Right atrium auricular region (tissue), 2 donors: ENCODE results near the gene ZFAND3. TPM values are rescaled to one million over a fixed set of nuclear protein-coding genes. Genes with fewer than 3 reads are reported as not detected.

Experiments
- DNase-seq: peaks from one replicate; pipeline ENCODE4 v3.0.0-alpha.2; 2019; ENCODE audit warnings: low spot score
- H3K27ac ChIP-seq, 2 donors: fragments of 200-600 bp; sonication (generic); 1 replicate in 1 of 2; 2 replicates in 1 of 2; pipeline ENCODE4 v1.5.1; 2016 to 2019
- H3K27me3 ChIP-seq, 2 donors: fragments of 200-600 bp; sonication (generic); one replicate each; pipeline versions ENCODE4 v1.5.1 to v1.6.0; 2017 to 2019
- H3K36me3 ChIP-seq: fragments of 200-600 bp; sonication (generic); one replicate; pipeline ENCODE4 v1.5.1; 2016
- H3K4me1 ChIP-seq, 2 donors: fragments of 200-600 bp; sonication (generic); one replicate each; pipeline versions ENCODE4 v1.5.1 to v1.6.0; 2017 to 2019
- H3K4me3 ChIP-seq, 2 donors: fragments of 200-600 bp; sonication (generic); 1 replicate in 1 of 2; 2 replicates in 1 of 2; pipeline ENCODE4 v1.5.1; 2017 to 2019; ENCODE audit warnings: mild to moderate bottlenecking in 1 of 2, moderate library complexity in 1 of 2
- H3K9me3 ChIP-seq, 2 donors: fragments of 200-600 bp; sonication (generic); one replicate each; pipeline ENCODE4 v1.5.1; 2019
- CTCF ChIP-seq, 2 donors: fragments of 200-600 bp; sonication (generic); IDR thresholded peaks; one replicate each; pipeline ENCODE4 v1.5.1; 2019; ENCODE audit warnings: antibody characterized with exemption in 2 of 2
- total RNA-seq, 2 donors: library from RNA; depleted of rRNA; stranded (reverse); fragments of >200 nt; gene quantifications; one replicate each; pipeline ENCODE4 v1.1.0, GENCODE V29; 2016

The ZFAND3 gene
- total RNA-seq, 2 donors from 2014 or later = 36.7 to 40.0 TPM

- DNase-seq = no peak
- peaks cover 0 to 45% of the 10 kb centered on the region in 2 donors for H3K4me1 ChIP-seq
- H3K4me3 ChIP-seq = no peak overlapping the region
- H3K36me3 ChIP-seq = no peaks in the 10 kb centered on the region
- no peak overlapping the region for H3K27ac ChIP-seq
- H3K9me3 ChIP-seq = no peaks in the 10 kb centered on the region
- no peak for TF ChIP-seq CTCF (IDR thresholded peaks at IDR 0.05)
- no peaks in the 10 kb centered on the region for H3K27me3 ChIP-seq
Measured at GRCh38 chr6:37864250-37864649, 44.7 kb downstream of the ZFAND3 start.

GRCh38 chr6:37865504-37865903 is 46.0 kb downstream of the ZFAND3 start:
- peaks cover 0 to 45% of the 10 kb centered on the region in 2 donors for H3K4me1 ChIP-seq
- no peak for TF ChIP-seq CTCF (IDR thresholded peaks at IDR 0.05)
- no peaks in the 10 kb centered on the region for H3K27me3 ChIP-seq
- no peak overlapping the region for H3K4me3 ChIP-seq
- no peak overlapping the region for H3K27ac ChIP-seq
- no peaks in the 10 kb centered on the region for H3K9me3 ChIP-seq
- H3K36me3 ChIP-seq = no peaks in the 10 kb centered on the region
- no peak for DNase-seq

GRCh38 chr6:37866590-37867507 is 47.3 kb downstream of the ZFAND3 start:
- no peak overlapping the region for H3K27ac ChIP-seq
- DNase-seq = no peak
- peaks cover 0 to 35% of the 10 kb centered on the region in 2 donors for H3K4me1 ChIP-seq
- H3K27me3 ChIP-seq = no peaks in the 10 kb centered on the region
- no peak for TF ChIP-seq CTCF (IDR thresholded peaks at IDR 0.05)
- H3K9me3 ChIP-seq = peaks cover 0 to 6% of the 10 kb centered on the region in 2 donors
- no peak overlapping the region for H3K4me3 ChIP-seq
- H3K36me3 ChIP-seq = no peaks in the 10 kb centered on the region

- H3K9me3 ChIP-seq = peaks cover 0 to 7% of the 10 kb centered on the region in 2 donors
- no peak for TF ChIP-seq CTCF (IDR thresholded peaks at IDR 0.05)
- H3K4me1 ChIP-seq = peaks cover 0 to 34% of the 10 kb centered on the region in 2 donors
- H3K4me3 ChIP-seq = no peak overlapping the region
- no peak for DNase-seq
- no peak overlapping the region for H3K27ac ChIP-seq
- H3K27me3 ChIP-seq = no peaks in the 10 kb centered on the region
- H3K36me3 ChIP-seq = no peaks in the 10 kb centered on the region
Measured at GRCh38 chr6:37867756-37868446, 48.4 kb downstream of the ZFAND3 start.

GRCh38 chr6:37868447-37868825 is 48.9 kb downstream of the ZFAND3 start:
- Histone ChIP-seq H3K36me3 (no peaks in the 10 kb centered on the region), H3K27ac (no peak overlapping the region), H3K4me3 (no peak overlapping the region), H3K4me1 (peaks cover 0 to 31% of the 10 kb centered on the region in 2 donors), H3K27me3 (no peaks in the 10 kb centered on the region), H3K9me3 (peaks cover 0 to 7% of the 10 kb centered on the region in 2 donors)
- no peak for TF ChIP-seq CTCF (IDR thresholded peaks at IDR 0.05)
- no peak for DNase-seq
